ENCODE results near the gene TBXAS1. TPM values are rescaled to one million over a fixed set of nuclear protein-coding genes. Genes with fewer than 3 reads are reported as not detected.
A peak's percentile ranks its signal among the peaks of the same experiment; 100 is the strongest.

Gene TBXAS1
- total and polyA plus RNA-seq, 2 experiments from 2014 or later, result 1.3 TPM; not detected in 1

GRCh38 chr7:139873593-139874301 lies 44.7 kb downstream of the TBXAS1 start (continued):
- TF ChIP-seq CTCF (conservative IDR thresholded peaks at IDR 0.05; ENCODE audit: low read depth in 2 of 2) (no peak), NANOG (IDR thresholded peaks at IDR 0.05; ENCODE audit: borderline replicate concordance) (no peak), STAT1 (IDR thresholded peaks at IDR 0.05; ENCODE audit: unreplicated experiment) (no peak), POLR2AphosphoS5 (IDR thresholded peaks at IDR 0.05; ENCODE audit: low read depth) (no peak), JUNB (IDR thresholded peaks at IDR 0.05; ENCODE audit: unreplicated experiment) (no peak), REST (IDR thresholded peaks at IDR 0.05; ENCODE audit: unreplicated experiment) (no peak), CREB1 (CRISPR knock-in tag; IDR thresholded peaks at IDR 0.05; ENCODE audit: low read depth) (no peak)

GRCh38 chr7:139874302-139874629 lies 45.2 kb downstream of the TBXAS1 start:
- Mint-ChIP-seq H3K27me3 (ENCODE audit: insufficient read depth, low read depth, poor library complexity) (peaks cover 2% of the 10 kb centered on the region), H3K36me3 (ENCODE audit: low read depth) (no peaks in the 10 kb centered on the region)
- TF ChIP-seq ZNF331 (CRISPR knock-in tag; IDR thresholded peaks at IDR 0.05; ENCODE audit: low read depth) (no peak), POLR2AphosphoS5 (IDR thresholded peaks at IDR 0.05; ENCODE audit: low read depth) (no peak), CREB1 (CRISPR knock-in tag; IDR thresholded peaks at IDR 0.05; ENCODE audit: low read depth) (no peak), ZNF462 (CRISPR knock-in tag; IDR thresholded peaks at IDR 0.05) (no peak), NANOG (IDR thresholded peaks at IDR 0.05; ENCODE audit: borderline replicate concordance) (no peak), REST (IDR thresholded peaks at IDR 0.05; ENCODE audit: unreplicated experiment) (no peak)

More at GRCh38 chr7:139874302-139874629, 45.2 kb downstream of the TBXAS1 start:
- no peak for DNase-seq (ENCODE audit: low spot score)
- Histone ChIP-seq H3K9me2 (ENCODE audit: insufficient read depth) (peaks cover 4% of the 10 kb centered on the region; the same call in 1 of the 2 replicates), H3K4me1 (ENCODE audit: insufficient read depth) (no peaks in the 10 kb centered on the region), H3K27me3 (ENCODE audit: insufficient read depth) (no peaks in the 10 kb centered on the region), H4K20me1 (replicated peaks; ENCODE audit: insufficient read depth) (no peaks in the 10 kb centered on the region), H3F3A (replicated peaks; ENCODE audit: low read depth) (no peaks in the 10 kb centered on the region), H2AFZ (0 out of 2 replicates have a peak overlapping the region, but pooled peaks have one; percentile 23), H3K27ac (ENCODE audit: low read depth) (no peak overlapping the region), H3K36me3 (ENCODE audit: insufficient read depth) (no peaks in the 10 kb centered on the region), H3K4me2 (no peak overlapping the region), H3K79me2 (replicated peaks; ENCODE audit: insufficient read depth) (no peaks in the 10 kb centered on the region), H3K4me3 (no peak overlapping the region)
- H3K27ac Mint-ChIP-seq, result no peak overlapping the region
- no peaks in the 10 kb centered on the region for H3K9me3 Mint-ChIP-seq
- no peaks in the 10 kb centered on the region for H3K4me1 Mint-ChIP-seq
- no peak for ATAC-seq
- H3K4me3 Mint-ChIP-seq, result no peak overlapping the region
